ENCODE measurements around the gene GIPC3. TPM values are rescaled to one million over a fixed set of nuclear protein-coding genes. Genes with fewer than 3 reads are reported as not detected.

The GIPC3 gene
- total RNA-seq, 1 donor from 2014 or later: not detected

DNA sequence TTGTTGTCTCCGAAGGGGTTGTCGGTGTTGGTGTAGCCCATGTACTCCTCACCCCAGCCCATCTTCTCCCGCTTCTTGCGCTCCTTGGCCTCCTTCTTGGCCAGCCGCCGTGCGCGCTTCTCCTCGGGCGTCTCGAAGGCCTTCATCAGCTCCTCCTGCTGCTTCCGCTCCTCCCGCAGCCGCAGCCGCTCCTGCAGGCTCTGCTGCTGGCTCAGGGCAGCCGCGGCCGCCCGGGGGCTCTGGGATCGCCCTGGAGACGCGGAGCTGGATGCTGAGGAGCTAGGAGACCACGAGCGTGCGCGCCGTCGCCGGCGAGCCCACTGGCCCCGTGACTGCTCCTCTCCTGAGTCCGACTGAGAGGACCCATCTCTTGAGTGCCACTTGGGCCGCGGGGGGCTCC is 38.4 kb downstream of the GIPC3 start:
- TF ChIP-seq, protein P1, sequence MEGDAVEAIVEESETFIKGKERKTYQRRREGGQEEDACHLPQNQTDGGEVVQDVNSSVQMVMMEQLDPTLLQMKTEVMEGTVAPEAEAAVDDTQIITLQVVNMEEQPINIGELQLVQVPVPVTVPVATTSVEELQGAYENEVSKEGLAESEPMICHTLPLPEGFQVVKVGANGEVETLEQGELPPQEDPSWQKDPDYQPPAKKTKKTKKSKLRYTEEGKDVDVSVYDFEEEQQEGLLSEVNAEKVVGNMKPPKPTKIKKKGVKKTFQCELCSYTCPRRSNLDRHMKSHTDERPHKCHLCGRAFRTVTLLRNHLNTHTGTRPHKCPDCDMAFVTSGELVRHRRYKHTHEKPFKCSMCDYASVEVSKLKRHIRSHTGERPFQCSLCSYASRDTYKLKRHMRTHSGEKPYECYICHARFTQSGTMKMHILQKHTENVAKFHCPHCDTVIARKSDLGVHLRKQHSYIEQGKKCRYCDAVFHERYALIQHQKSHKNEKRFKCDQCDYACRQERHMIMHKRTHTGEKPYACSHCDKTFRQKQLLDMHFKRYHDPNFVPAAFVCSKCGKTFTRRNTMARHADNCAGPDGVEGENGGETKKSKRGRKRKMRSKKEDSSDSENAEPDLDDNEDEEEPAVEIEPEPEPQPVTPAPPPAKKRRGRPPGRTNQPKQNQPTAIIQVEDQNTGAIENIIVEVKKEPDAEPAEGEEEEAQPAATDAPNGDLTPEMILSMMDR (IDR thresholded peaks at IDR 0.05): no peak
- TF ChIP-seq EZH2phosphoT487 (IDR thresholded peaks at IDR 0.05) (no peak), EZH2 (IDR thresholded peaks at IDR 0.05) (no peak)
- no peak overlapping the region for H3K4me2 ChIP-seq
- H3K4me3 Mint-ChIP-seq: no peak overlapping the region

DNA sequence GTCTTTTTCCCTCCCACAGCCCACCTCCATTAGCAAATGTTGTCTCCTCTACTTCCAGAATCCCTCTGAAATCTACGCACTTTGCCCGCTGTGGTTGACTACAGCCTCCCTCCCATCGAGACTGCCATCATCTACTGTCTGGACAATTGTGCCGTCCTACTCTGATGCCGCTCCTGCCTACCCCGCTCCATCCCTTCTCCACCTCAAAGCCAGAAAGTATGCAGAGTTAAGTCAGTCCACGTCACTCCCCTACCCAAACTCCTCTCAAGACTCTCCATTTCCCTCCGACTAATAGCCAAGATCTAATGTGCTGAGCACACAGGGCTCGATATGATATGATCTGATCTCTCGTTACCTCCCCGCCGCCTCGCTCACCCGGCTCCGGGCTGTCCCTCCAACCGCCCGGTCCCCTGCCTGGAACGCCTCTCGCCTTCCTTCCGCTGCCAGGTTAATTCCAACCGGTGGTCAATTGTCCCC is 40.8 kb downstream of the GIPC3 start:
- Mint-ChIP-seq H3K9me3 (no peaks in the 10 kb centered on the region), H3K36me3 (peaks cover 5% of the 10 kb centered on the region), H3K27me3 (ENCODE audit: insufficient read depth, low read depth) (peaks cover 4% of the 10 kb centered on the region), H3K27ac (peak overlapping the region; percentile 96), H3K4me1 (peaks cover 21% of the 10 kb centered on the region), H3K4me3 (peak overlapping the region; percentile 95)
- Histone ChIP-seq H3K9me3 (ENCODE audit: low read depth) (no peaks in the 10 kb centered on the region), H2AFZ (replicated peaks) (peak overlapping the region; percentile 44), H3K27me3 (no peaks in the 10 kb centered on the region), H4K20me1 (ENCODE audit: low read depth) (peaks cover 23% of the 10 kb centered on the region), H3K9ac (peak overlapping the region; percentile 90), H3K36me3 (no peaks in the 10 kb centered on the region), H3K27ac (peak overlapping the region; percentile 95), H3K4me3 (peak overlapping the region; percentile 83), H3K4me2 (peak overlapping the region; percentile 84), H3K79me2 (ENCODE audit: low read depth) (peaks cover 21% of the 10 kb centered on the region), H3F3A (ENCODE audit: low read depth) (peaks cover 16% of the 10 kb centered on the region), H3K4me1 (peaks cover 8% of the 10 kb centered on the region)
- TF ChIP-seq, protein P1 (IDR thresholded peaks at IDR 0.05): no peak
- DNase-seq (ENCODE audit: low spot score): peak; percentile 9

More for the DNA sequence above, 38.4 kb downstream of the GIPC3 start:
- Histone ChIP-seq H3K27me3 (no peaks in the 10 kb centered on the region), H3K9ac (no peak overlapping the region), H3F3A (ENCODE audit: low read depth) (peaks cover 14% of the 10 kb centered on the region), H3K79me2 (ENCODE audit: low read depth) (peaks cover 21% of the 10 kb centered on the region), H3K4me3 (no peak overlapping the region), H4K20me1 (ENCODE audit: low read depth) (peaks cover 23% of the 10 kb centered on the region), H2AFZ (replicated peaks) (no peak overlapping the region), H3K27ac (no peak overlapping the region), H3K4me1 (peaks cover 8% of the 10 kb centered on the region), H3K36me3 (no peaks in the 10 kb centered on the region), H3K9me3 (ENCODE audit: low read depth) (no peaks in the 10 kb centered on the region)
- H3K27me3 Mint-ChIP-seq (ENCODE audit: insufficient read depth, low read depth): peaks cover 2% of the 10 kb centered on the region
- no peak for DNase-seq (ENCODE audit: low spot score)
- H3K36me3 Mint-ChIP-seq: peaks cover 2% of the 10 kb centered on the region
- H3K4me1 Mint-ChIP-seq: peaks cover 21% of the 10 kb centered on the region
- no peaks in the 10 kb centered on the region for H3K9me3 Mint-ChIP-seq
- no peak overlapping the region for H3K27ac Mint-ChIP-seq

DNA sequence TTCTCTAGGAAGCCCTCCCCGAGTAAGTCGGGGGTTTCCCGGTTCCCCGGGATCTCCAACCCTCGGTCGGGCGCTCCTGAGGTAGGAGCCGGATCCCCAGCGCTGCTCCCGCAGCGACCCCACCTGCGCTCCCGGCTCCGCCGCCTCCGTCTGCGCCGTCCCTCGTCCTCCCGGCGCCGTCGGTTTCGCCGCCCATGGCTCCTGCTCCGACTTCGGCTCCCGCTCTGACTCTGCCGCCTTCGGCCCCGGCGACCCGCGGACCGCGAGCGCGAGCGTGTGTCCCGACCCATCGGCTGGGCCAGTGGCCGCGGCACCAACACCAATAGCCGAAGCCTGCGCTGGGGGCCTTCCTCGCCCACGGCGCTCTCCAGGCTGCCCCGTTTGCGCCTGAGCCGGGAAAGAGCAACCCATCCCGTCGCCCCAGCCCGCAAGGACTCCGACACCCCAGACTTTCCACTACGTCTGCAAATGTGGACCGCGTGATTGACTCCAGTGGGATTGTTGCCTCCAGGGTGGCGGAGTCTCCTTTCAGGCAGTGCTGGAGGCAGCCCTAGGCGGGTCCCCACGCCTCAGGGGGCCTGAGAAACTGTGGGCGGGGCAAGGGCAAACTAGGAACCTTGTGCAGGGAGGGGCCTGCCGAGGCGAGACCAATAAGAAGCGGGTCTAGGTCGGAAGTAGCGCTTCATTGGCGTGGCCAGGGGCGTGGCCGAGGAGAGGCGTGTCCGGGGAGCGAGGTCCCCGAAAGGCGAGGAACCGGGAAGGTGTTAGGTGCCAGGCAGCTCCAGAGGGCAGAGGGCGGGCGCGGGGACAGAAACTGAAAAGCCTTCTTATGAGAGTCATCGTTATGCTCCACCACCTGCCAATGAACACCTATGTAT is 41.4 kb downstream of the GIPC3 start, which contains the start of gene CACTIN:
Gene CACTIN, minus strand, starts transcription at position 318 of the 878 bp plus-strand sequence. Its CDS starts 28 bp downstream, at position 290.
- peaks cover 16% of the 10 kb centered on the region for H3F3A ChIP-seq (ENCODE audit: low read depth)
- peak within 1 kb of the TSS; percentile 95 for H3K27ac ChIP-seq
- peak within 1 kb of the TSS; percentile 83 for H3K4me3 ChIP-seq
- H3K4me2 ChIP-seq: peak within 1 kb of the TSS; percentile 84
- H3K9ac ChIP-seq: peak within 1 kb of the TSS; percentile 90
- H3K36me3 Mint-ChIP-seq: peaks cover 5% of the 10 kb centered on the region
- peaks cover 23% of the 10 kb centered on the region for H4K20me1 ChIP-seq (ENCODE audit: low read depth)
- peak within 1 kb of the TSS; percentile 44 for H2AFZ ChIP-seq (replicated peaks)
- TF ChIP-seq EZH2phosphoT487 (IDR thresholded peaks at IDR 0.05) (no peak), EZH2 (IDR thresholded peaks at IDR 0.05) (no peak)
- TF ChIP-seq, protein P1 (IDR thresholded peaks at IDR 0.05): no peak
- H3K9me3 ChIP-seq (ENCODE audit: low read depth): no peaks in the 10 kb centered on the region
- peaks cover 4% of the 10 kb centered on the region for H3K27me3 Mint-ChIP-seq (ENCODE audit: insufficient read depth, low read depth)
- H3K4me1 Mint-ChIP-seq: peaks cover 21% of the 10 kb centered on the region
- H3K36me3 ChIP-seq: no peaks in the 10 kb centered on the region
- DNase-seq (ENCODE audit: low spot score): peak; percentile 99
- peaks cover 8% of the 10 kb centered on the region for H3K4me1 ChIP-seq
- H3K27ac Mint-ChIP-seq: peak within 1 kb of the TSS; percentile 99
- H3K79me2 ChIP-seq (ENCODE audit: low read depth): peaks cover 21% of the 10 kb centered on the region
- no peaks in the 10 kb centered on the region for H3K27me3 ChIP-seq
- no peaks in the 10 kb centered on the region for H3K9me3 Mint-ChIP-seq
- peak within 1 kb of the TSS; percentile 95 for H3K4me3 Mint-ChIP-seq

All from neural progenitor cell (in vitro differentiated cells).